GM12892 (cell line): ENCODE measurements around the gene EPHA6.

Source experiments
- POLR2A ChIP-seq: IDR thresholded peaks from 2 replicates; pipeline ENCODE4 v1.6.1; 2011; ENCODE audit warnings: low read depth, low read length, control low read depth
- POLR2AphosphoS5 ChIP-seq: IDR thresholded peaks from 2 replicates; pipeline ENCODE4 v1.6.1; 2011; ENCODE audit warnings: low read depth, low read length, control low read depth
- TAF1 ChIP-seq: IDR thresholded peaks from 2 replicates; pipeline ENCODE4 v1.6.1; 2011; ENCODE audit warnings: low read depth, mild to moderate bottlenecking, control low read depth, low read length, borderline replicate concordance

GRCh38 chr3:97278506-97278905, 464.1 kb downstream of the EPHA6 start:
- TF ChIP-seq POLR2A (no peak), POLR2AphosphoS5 (no peak), TAF1 (no peak)
